NCI-H1105 (cell line): ENCODE results near the gene MDK.

ENCODE experiments used
- DNase-seq: peaks from one replicate; lab custom pipeline; 2025; lab: John Stamatoyannopoulos, UW

Gene MDK

DNA sequence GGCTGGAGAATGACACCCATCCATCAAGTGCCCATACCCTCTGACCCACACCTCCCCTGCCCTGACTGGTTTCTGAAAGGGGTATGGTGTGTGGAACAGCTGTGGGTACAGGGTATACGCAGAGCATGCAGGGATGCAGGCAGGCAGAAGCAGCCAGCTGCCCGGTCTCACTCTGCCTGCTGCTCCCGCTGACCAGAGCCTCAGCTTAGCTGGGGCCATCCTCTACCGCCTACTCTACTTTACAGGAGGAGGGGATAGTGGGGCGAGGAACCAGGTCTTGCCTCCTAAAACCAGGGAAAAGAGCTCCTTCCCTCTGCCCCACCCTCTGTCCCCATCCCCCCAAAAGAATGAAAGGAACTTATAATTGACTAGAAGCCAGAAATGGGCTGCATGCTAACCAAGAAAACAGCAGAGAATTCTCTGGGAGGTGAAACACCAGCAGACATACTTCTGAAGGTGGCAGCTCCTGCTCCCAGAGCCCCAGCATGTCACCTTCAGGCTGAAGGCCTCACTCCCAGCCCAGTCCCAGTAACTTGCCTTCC, 23.1 kb downstream of the MDK start:
- no peak for DNase-seq

DNA sequence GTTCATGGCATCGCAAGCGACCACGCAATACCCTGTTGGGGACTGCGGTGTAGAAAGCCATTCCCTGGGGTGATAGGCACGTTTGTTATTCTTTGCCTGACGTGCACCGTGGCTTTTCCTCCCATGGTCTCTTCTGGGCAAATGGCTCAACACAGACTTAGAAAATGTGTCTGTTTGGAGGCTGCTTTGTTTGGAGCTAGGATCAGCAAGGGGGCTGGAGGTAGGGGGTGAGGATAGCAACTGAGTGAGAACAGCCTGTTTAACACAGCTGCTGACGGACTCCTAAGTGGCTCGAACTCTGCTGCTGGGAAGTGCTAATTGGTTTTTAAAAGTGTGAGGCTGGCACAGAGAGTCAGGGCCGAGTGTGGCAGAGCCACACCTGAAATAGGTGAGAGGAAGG, 26.2 kb downstream of the MDK start:
- DNase-seq: no peak

DNA sequence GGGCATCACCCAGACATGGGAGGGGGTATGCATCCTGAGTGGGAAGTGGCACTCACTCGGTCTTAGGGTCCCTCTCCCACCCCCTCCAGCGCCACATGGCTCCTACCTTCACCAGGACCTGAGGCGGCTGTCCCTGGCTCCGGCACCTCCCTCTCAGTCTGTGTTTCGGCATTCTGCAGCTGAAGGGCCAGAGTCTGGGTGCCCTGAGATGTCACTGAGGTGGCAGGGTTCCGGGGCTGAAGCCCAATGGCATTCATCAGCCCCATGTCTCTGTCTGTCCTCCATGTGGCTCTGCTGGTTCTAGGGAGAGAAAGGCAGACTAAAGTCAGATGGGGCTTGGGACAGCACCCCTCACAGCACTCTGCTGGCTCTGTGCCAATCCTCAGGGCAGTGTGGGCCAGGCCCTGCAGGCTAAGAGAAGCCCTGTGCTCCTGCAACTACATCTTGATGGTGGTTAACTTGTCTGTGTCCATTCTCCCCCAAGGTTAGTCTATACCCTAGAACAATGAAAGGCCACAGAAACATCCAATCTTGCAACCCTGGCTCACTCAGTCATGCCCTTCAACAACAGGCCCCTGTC, 27.0 kb downstream of the MDK start:
- no peak for DNase-seq

DNA sequence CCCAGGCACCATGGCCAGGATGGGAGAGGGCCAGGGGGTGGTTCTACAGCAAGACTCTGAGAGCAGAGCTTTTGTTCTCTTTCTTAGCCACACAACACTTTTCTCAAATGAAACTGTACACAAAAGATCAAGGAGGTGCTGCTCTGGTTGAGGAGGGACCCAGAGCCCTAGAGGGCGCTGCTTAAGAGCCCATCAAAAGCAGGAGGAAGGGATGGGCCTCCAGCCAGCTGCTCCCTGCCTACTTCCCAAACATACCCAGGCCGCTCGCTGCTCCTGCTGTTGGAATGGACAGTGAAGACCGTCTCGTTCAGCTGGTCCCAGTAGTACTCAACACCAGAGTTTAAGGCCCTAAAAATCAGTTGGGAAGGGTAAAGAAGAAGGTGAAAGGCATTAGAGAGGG, 28.6 kb downstream of the MDK start:
- no peak for DNase-seq

DNA sequence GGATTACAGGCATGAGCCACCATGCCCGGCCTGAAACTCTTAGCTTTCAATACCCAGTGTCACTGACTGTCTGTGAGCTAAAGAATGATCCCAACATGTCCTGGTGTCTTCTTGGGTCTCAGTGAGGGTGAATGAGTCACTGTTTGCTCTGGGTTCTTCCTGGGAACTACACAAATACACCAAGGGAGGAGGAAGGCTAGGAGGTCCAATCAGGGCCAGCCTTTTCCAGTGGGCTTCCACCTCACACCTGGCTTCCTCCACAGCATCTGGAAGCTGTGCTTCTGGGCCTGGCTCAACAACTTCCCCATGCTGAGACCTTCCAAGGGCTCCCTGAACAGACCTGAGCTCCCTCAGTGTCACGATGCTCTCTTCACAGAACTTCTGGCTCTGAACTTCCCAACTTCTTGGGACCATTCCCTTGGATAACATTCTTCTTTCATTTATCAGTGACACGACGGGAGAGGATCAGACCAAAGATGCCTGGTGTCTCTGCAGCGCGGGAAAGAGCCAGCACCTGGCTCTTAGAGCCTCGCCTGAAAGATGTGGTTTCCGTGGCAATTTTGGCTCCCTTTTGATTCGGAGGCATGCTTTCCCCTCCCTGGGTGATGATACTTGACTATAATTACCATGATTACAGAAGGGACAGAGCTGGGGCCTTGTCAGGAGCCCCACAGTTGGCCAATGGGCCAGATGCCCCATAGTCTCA, 32.4 kb downstream of the MDK start:
- peak; percentile 38 for DNase-seq

DNA sequence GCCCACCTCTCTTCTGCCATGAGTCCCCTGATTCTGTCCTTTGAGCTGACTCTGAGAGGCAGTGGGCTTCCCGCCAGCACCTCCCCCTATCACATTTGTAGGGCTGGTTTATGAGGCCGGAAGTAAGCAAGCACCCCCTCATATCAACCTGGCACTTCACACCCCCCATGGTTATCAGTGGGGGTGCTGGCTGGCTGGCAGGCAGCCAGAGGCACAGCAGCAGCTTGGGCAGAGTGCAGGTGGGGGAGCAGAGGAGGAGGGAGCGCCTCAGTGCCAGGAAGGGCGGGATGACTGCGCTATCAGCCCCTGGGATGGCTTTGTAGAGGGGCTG, 33.0 kb downstream of the MDK start:
- peak; percentile 97 for DNase-seq

DNA sequence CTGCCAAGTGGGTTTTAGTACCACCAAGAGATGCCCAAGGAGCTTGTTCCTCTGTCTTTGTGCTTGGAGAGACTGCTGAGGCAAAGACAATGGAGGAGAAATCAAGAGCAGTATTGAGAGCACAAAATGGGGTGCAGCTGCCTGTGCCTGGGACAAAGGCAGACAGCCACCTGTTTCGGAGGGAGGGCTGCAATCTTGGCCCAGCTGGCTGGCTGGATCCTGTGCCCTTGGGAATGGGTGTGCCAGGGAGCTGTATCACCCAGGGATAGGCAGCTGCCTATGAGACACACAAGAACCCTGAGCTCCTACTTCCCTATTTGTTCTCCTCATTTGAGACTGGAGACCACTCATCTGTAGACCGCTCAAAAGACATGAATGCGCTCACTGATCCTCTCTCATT, 33.4 kb downstream of the MDK start:
- DNase-seq: peak; percentile 82

DNA sequence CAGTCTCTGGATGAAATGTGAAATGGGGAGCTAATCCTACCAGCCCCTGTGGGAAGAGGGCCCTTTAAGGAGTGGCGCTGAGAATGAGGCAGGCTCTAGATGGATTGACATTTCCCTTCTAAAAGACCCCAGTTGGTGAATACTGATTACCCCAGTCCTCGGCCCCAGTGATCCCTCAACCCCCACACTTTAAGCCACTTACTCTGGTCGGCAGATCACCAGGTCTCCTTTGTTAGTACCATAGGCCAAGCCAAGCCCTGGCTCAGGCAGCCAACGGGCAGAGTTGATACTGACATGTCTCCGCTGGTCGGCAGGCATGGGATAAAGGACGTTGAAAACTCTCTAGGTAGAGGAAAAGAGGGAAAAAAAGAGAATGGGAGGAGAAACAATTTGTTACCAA, 36.2 kb downstream of the MDK start:
- DNase-seq: no peak

DNA sequence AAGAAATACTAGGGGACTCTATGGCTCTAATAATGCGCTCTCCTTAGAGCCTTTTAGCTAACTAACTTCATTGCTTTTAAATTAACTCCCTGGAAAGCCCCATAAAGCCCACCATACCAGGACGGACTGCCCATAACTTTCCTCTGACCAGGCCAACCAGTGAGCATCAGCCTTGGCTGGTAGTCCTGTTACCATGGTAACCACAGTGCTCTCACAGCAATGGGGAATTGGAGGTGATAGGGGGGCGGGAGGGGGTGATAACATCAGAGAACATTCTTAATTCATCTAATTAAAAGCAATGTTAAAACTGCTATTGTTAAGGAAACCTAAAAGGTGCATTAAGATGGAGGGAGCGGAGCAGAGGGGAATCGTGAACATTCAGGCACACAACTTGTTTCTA, 37.3 kb downstream of the MDK start:
- no peak for DNase-seq

DNA sequence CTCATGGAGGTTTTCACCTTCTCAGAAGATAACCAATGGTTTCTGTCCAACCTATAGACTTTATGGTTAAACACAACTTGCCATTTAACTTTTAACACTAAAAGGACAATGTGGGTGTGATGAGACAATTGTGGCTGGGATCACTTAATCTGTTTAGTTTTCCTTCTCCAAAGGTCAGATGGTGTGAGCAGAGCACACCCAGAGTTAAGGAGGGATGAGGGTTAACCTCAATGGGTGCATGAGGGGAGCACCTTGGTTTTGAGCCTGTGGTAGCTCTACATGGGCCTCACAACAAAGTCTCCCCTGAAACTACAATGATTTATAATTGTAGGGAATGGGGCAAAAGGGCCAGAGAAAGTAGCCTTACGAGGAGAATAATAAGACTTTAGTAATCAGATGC, 39.0 kb downstream of the MDK start:
- DNase-seq: no peak

DNA sequence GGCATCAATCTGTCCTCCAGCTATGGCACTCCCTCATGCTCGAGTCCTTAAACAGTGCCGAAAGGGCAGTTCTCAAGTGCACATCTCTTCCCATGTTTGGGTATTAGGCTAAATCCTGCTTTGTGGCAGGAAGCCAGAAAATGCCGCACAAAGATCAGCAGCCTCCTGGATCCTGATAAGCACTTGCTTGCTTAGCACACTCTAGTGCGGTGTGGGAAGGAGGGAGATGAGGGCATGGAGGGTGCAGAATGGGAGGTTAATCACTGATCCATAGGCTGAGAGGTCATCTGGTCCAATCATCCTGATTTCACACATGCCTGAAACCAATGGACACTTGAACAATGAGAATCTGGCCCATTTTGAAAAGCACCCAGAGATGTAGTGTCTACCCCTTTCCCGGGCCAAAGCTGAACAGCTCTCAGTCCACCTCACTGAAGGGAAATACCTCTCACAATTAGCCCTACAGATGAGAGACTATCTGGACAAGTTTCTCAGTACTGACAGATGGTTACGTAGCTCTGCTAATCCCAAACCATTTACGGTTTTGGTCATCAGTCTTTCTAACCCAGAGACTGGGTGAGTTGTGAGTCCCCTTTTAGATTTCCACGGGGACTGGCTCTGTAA, 39.9 kb downstream of the MDK start:
- no peak for DNase-seq

DNA sequence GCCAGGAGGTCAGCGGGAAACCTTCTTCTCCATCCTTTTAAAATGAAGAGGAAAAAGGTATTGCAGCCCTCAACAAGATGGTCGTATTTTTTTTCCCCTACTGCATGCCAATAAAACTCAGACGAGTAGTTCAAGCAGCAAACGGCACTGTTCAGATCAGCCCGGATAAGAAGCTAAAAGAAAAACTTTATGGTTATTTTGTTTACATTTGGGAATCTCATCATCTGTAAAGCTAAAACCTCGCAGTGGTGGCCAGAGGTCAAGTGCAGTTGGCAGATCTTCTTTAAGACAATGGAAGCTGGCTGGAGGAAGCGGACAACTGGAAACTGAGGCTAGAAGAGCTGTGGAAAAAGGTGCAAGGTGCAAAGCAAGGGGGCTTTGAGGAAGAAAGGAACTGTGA, 41.1 kb downstream of the MDK start:
- DNase-seq: no peak

DNA sequence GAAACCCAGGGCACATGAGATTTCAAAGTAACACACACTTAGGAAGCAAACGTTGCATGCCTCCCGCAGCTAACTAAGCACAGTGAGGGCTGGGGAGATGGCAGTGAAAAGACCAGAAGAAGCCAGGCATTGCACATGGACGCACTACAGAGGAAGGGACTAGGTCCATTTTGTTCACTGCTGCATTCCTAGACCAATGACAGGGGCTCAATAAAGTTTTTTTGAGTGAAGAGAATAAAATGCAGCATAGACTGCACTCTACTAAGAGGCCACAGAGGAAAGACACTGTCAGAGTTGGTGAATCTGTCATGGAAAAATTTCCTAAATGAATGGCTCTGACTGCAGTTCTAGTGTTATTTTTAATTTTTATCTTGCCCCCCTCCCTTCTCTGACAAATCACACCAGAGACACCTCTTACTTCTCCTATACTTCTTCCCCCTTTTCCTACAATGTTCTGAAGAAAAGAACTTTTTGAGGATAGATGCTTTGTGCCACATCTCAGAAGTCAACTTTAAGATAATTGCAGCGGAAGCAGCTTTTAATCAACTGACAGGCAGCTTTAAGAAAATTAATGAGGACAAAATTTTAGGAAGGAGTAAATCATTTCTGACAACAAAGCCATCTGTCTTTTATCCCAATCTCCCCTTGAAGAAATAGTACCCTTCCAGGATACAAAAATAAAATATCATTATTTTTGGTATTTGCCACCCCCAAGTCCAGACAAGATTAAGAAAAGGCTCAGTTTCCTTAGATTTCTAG, 44.9 kb downstream of the MDK start:
- DNase-seq: no peak

DNA sequence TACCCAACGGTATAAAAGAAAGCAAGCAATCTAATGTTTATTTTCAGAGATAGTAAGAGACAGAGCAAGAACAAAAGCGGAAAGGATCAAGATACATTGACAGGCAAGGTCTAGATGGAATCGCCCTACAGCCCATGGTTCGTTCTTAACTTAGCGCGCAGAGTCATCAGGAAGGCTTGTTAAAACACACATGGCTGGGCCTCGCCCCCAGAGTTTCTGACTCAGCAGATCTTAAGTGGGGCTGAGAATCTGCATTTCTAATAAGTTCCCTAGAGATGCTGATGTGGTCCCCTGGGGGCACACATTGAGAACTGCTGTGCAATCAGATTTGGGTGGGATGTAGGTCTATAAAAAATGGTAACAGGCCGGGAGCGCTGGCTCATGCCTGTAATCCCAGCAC, 45.9 kb downstream of the MDK start:
- DNase-seq: no peak

DNA sequence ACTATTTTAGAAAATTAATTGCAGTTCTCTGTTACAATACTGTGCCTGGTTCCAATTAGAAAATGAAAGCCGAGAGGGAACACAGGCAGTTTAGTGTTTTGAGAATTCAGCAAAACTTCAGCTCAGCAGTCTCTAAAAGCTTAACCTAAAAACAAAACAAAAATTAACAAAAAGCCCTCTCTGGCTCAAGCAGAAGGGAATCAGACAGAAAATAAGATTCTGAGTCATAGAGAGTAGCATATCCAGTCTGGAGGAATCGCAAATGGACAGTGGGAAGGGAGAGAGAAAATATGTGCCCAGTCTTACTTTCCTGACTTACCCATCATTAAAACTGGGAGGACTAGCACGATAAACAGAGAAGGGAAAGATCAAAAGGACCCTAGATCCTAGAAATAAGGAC, 48.2 kb downstream of the MDK start:
- DNase-seq: no peak

DNA sequence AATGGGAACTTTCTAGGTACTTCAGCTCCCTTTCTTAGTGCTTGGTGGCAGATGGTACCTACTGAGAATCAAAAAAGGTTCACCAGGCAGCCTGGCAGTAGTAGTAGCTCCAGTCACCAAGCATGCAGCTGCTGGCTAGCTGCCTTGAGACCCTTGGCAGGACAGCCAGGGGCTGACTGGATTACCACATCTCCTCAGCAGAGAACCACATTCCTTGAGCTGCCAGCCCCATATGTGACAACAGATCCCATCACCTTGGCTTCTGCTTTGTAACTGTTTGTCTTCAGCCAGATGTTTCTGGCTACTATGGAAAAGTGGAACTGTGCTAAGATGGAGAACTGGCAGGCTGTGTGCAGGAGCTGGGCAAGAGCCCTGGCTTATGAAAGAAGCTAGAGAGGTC, 49.7 kb downstream of the MDK start:
- no peak for DNase-seq
